KG1 (cell line): ENCODE results near the gene SLC7A8.
A peak's percentile ranks its signal among the peaks of the same experiment; 100 is the strongest.

Source experiments
- DNase-seq: peaks from one replicate; lab custom pipeline; 2025; lab: John Stamatoyannopoulos, UW

The SLC7A8 gene

DNA sequence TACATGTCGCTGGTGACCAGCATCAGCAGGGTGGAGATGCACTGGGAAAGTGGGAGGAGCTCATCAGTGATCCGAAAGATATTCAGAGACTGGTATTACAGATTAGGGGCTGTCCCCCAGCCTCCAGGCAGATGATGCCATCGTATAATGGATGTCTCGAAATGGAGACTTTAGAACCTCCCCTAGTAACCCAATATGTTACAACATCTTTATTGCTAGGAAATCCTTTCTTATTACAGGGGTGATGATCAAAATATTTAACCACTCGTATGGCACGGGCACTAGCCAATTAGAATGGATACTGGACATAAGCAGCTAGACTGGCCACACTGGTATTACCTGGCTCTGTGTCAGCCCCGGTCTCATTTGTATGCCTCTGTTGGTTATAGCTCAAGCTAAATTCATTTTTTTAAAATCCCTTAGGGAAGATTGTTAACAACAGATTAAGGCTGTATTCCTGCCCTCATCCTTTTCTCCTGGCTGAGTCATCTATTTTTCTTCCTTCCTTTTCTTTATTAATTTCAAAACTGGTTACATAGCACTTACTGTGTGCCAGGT, 53.6 kb downstream of the SLC7A8 start:
- no peak for DNase-seq

DNA sequence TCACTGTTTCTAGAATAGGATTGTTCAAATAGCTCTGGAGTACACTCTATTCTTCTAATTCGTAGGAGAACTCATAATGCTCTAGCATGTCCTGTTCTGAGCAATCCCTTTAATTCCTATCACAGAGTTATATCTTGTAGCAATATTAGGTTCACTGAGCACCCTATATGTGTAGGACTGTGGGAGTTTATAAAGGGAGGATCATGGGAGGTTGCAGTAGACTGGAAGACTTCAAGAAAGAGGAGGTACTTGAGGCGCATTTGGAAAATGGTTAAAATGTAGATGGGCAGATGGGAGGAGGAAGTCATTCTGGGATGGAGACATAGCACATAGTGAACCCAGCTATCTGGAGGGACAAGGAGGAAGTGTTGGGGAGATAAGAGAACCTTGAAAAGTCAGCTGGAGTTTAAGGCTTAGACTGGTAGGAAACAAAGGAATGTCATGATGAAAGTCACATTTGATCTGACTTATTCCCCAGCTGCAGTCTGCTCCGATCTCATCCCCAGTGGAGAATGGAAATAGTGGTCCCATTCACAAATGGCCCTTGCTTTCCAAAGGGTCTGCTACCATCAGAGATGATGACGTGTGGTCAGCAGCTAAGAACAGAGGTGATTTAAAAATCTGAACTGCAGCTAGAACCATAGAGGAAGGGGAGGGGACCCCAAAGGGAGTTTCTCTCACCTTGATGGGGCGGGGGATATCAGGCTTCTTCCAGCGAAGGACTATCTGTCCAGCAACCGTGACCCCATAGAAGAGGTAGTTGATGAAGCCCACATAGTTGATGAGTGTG, 54.3 kb downstream of the SLC7A8 start:
- no peak for DNase-seq

DNA sequence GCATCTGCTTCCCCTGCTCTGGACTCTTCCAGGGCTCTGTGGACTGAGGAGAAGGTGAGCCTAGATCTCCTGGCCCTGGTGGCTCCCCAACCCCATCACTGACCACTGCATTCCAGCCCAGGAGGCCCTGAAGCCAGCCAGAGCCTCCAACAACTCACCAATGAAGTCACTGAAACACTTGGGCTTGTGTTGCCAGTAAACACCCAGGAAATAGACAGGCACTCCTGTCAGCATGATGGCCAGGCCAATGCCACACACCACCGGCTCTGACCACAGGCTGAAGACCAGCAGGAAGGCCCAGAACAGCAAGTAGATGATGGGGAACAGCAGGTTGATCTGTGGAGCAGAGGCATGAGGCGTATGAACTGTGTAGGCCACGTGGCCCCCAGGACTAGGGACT, 55.6 kb downstream of the SLC7A8 start:
- no peak for DNase-seq

DNA sequence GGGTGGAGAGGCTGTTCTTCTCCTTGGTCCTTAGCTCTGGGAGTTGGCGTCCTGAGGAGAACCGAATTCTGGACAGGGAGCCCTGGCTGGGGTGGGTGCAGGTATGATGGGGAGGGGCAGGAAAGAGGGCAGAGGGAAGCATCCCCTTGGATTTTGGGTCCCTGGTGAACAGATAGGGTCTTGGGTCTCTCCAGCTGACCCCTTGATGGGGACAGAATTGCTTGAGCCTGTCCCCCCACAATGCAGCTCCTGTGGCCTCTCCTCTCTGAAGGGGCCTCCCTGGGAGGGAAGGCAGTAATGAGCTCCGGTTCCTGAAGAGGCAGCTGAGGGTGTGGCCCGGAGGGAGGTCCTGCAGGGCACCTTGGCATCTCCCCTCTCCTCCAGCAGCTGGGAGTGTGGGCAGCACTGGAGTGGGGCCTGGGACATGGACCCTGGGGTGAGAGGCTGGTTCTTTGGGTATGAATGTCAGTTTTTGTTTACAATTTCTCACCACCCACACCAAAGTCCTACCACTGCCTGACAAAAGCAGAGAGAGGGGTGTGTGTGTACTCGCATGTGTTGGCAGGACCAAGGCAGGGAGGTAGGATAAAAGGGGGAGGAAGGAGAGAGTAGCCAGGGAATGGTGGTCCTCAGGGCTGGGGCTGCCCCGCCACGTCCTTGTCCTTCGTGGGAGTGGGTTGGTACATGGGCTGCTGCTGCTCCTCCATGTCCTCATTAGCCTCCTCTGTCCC, 56.7 kb downstream of the SLC7A8 start:
- no peak for DNase-seq

DNA sequence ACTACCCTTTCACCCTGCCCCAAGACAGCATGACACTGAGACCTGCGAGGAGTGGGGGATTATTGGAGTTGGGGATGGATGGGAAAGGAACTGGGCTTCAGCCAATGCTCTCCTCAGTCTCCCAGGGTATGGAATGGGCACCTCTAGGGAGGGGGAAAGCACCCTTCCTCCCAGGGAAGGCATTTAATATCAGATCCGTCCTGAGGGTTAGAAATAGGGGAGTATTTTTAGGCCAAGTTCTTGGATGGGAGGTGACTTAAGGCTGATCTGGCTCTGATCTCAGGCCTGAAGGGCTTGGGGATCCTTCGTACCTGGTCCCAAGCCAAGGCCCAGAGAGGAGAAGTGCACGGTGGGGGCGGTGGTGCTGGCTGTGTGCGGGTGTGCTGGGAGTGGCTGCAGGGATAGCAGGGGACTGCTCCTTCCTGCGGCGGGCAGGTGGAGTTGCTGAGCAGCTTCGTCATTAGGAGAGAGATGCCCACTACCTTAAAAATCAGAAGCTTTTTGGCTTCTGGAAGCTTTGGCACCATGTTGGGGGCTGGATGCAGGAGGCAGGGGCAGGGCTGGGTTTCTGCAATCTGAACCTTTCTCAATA, 57.4 kb downstream of the SLC7A8 start:
- no peak for DNase-seq

DNA sequence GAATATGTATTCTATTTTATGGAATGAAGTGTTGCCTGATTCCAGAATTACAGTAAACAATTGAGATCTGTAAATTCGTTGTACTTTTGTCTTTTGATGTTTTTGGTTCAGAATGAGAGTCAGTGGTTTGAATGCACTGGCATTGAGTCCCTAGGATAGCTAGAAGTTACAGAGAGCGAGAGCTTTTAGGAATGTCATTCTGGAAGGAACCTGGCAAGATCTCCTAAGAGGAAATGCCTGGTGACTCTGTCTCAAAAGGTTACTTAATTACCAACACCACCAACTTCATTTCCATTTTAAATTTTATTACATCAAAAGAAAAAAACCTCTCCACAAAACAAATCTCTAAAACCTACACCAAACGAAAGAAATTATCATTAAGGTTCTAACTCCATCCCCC, 58.4 kb downstream of the SLC7A8 start:
- no peak for DNase-seq

DNA sequence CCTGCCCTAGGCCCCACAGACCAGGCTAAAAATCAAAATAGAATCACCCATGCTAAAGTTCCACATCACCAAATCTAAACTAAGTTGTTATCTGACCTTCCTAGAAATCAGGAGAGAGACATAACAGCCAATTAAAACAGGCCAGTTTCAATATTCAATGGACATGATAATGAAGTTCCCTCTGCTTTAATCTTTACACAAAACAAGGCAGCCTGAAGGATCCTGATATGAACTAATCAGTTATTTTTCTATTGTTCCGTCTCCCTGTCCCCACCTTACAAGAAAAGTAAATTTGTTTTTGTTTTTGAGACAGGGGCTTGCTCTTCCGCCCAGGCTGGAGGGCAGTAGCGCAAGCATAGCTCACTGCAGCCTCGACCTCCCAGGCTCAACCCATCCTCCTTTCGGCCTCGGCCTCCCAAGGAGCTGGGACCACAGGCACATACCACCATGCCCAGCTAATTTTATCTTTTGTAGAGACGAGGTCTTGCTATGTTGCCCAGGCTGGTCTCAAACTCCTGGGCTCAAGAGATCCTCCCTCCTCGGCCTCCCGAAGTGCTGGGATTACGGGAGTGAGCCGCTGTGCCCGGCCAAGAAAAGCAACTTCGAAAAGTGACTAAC, 59.0 kb downstream of the SLC7A8 start:
- DNase-seq = no peak

DNA sequence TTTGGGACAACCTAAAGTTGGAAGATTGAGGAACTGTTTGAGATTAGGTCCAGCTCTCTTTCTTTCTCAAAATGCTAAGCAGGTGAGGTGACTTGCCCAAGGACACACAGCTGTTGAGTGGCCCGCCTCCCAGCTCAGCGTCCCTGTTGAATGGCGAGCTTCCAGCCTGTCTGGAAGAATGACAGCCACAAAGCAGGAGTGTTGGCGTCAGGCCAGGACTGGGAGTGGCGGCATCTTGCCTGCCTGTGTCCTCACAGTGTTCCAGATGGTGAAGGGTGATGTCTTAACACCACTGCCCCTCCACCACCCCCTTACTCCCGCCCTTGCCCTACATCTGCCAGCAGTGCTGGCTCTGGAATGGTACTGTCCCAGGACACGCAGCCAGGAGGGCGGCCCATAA, 60.0 kb downstream of the SLC7A8 start:
- DNase-seq = no peak

DNA sequence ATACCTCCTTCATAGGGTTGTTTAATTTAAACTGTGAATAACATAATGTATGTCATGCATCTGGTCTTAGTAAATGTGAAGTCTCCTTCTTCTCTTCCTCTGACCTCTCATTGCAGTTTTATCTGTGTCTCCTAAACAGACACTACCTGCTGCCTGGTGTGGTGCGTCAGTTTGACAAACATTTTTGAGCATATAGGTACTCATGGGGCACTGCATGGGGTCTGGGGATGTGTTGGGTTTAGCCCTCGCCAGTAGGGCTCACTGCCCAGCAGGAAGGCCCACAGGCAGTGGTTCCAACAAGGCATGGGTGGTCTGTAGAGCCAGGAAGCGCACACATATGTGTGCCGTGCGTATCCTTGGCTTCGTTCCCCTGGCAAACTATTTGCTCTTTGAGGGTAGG, 61.4 kb downstream of the SLC7A8 start:
- DNase-seq = no peak

DNA sequence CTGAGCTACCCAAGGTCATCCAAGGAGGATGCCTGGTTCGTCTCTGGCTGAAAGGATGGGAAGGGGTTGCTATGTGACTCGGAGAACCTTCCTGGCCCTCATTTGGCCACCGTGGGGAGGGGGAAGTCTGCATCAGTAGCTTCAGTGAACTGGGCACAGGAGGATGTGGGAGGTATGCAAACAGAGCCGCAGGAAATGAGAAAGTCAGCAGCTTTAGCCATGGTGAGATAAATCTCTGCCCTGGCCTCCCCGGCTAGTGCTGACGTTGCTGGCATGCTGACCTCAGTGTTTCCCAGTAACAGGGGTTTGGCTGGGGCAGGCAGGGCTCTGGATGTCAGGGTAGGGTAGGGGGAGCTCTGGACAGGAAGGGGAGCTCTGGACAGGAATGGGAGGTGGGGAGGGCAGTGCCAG, 62.1 kb downstream of the SLC7A8 start:
- no peak for DNase-seq

DNA sequence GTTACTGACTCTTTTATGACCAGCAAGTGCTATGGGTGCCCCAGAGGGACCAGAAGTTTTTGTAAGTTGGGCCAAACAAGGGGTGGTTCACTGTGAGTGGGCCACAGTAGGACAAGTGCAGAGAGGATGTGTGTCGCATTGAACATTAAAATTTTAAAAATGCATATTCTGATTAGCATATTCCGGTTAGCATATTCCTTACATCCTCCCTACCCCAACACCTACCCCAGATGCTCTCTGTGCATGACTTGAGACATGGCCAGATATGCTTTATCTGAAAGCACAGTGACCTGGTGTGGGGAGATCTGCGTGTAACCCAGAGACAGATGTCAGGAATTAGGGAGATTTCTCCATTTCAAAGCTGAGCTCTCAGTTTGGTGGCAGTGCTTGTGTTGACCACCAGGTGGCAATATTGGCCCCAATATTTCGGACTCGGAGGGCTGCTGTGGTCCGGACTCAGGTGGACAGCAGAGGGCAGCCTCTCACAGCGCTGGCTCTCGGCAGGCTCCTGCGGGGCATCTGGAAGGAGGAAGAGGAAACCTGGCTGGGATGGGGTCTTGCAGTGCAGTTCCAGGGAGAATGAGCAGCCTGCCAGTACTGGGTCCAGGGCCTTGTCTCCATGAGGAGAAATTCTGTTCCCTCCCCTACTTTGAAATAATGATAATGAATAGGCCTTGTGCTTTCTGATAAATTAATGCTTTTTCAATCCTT, 62.8 kb downstream of the SLC7A8 start:
- DNase-seq = peak; percentile 91

DNA sequence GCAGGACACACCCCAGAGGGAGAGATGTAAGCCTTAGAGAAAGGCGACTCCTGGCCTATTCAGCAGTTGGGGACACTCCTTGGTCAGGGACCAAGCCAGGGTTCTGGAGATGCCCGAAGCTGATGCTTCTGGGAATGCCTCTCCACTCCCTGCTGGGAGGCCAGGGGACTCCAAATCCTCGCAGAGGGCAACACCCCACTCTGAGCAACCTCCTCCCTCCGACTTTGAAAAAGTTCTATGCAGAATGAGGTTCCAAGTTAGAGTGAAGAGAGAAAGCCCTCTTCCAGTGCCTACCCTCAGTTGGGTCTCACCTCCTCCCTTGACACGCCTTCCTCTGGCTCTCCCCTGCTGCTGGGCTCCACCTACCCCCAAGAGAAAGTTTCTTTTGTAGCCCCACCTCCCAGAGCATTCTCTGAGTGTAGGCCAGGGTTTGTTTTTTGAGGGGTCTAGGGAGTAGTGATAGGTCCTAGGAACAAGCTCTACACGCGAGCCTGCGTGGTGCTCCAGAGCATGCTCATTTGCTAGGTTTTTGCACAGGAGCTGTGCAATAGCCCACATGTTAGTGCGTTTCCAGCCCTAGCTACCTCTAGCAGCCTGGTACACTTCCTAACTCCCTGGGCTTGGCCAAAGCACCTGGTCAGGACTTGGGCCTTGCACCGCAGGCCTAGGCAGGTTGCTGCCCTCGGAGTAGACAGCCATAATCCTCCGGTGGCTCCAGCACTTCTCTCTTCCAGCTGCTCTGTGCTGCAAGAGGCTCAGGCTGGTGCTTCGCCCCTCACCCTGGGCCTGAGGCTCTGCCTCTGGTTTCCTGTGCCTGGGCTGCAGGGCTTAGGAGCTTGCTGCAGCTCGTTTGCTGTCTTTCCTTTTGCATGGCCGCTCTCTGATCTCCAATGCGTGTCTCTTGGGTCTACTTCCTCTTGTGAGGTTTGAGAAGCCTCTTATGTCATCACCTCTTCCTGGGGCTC, 63.8 kb downstream of the SLC7A8 start:
- peak; percentile 51 for DNase-seq

DNA sequence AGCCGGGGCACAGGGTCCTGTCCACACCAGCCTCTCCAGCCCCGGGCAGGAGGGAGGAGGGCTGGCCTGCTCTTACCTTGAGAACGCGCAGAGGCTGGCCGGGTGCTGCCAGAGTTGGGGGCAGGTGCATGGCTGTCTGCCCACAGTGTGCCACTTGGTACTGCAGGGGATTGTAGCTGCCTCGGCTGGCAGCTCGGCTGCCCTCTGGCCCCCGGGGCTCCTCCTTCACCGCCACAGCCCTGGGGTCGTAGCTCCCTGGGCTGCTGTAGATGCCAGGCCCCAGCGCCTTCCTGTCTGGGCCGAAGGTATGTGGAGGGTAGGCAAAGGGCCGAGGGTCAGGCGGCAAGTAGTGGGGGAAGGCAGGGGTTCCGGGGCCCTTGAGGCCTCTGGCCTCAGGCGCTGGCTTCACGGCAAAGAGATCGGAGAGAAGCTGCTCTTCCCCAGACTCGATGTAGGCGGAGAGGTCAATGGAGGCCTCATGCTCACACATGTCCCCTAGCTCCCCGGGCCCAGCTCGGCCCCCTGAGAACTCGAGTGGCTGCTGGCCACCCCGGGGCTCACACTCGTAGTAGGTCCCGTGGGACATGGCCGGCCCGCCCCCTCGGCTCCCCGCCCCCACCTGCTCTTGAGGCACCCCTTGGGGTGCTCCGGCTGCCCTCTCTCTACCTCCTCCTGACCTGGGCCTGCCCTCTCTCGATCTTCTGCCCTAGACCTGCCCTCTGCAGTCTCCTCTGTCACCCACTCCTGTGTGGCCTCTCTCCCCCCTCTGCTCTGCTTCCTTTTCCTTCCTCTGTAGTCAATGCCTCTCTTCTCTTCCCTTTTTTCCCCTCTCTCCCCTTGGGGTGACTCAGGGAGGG, 64.7 kb downstream of the SLC7A8 start, which contains the start of gene CEBPE:
CEBPE (minus strand) TSS at position 750 of the 857 bp plus-strand sequence; CDS start at position 586, 164 bp downstream.
- DNase-seq = no peak

DNA sequence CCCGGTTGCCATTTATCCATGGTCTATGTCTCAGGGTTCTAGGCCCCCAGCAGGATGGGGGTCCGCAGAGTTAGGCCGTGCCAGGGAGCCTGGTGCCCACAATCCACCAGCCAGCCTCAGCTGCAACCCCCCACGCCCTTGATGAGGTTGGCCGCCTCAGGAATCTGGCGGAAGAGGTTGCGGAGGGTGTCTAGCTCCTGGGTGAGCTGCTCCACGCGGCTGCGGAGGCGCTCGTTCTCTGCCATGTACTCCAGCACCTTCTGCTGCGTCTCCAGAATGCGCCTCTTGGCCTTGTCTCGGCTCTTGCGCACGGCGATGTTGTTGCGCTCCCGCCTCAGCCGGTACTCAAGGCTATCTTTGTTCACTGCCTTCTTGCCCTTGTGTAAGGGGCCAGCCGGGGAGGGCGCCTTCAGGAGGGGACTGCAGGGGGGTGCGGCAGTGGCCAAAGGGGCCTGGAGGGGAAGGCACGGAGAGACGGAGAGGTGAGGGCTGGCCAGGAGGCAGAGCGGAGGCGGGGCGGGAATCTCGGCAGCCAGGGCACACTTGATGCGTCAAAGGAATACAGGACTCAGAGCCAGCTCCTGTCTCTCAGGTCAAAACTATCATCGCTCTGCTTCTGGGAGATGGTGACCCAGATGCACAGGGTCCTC, 66.0 kb downstream of the SLC7A8 start:
- no peak for DNase-seq

DNA sequence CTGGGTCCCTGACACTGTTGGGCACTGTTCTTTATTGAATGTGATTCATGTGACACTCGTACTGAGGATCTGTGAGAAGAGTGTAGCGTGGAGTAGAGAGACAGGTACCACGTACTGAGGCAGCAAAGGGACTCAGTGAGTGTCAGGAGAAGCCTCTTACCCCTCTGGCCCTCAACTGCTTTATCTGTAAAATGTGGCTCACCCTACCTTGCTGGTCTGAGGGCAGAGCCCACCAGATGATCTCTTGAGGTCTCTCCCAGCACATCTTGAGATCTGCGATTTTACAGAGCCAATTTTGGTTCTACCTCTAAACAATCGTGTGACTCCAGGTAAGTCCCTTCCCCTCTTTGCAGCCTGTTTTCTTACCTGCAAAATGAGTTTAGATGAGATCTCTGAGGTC, 67.5 kb downstream of the SLC7A8 start:
- DNase-seq = no peak

DNA sequence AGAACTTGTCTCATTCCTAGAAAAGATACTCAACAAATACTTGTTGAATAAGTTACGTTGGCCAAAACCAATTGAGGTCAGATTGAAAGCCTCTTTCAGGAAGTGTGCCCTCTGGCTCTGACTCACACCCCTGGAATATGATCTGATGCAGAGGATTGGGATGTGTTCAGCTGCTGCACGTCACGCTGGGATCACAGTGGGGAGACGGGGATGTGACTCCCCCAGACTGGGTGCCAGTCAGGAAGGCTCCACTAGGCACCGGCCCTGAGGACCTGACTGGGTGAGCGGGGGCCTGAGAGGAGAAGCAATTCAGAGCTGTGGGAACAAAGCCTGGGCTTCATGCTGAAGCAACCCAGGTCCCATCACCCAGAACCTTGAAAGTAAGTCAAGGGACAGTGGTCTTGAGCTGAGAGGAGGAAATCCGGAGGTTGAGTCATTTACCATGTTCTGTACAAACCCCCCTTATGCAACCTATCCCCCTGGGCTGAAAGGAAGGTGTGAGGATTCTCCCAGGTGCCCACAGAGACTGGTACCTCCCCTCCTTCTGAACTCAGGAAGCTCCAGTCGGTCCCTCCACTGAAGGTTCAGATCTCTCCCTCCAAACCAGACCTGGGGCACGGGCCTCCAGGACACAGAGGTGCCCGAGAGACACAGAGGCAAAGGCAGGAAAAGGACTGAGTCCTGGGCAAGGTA, 68.3 kb downstream of the SLC7A8 start:
- DNase-seq = no peak

DNA sequence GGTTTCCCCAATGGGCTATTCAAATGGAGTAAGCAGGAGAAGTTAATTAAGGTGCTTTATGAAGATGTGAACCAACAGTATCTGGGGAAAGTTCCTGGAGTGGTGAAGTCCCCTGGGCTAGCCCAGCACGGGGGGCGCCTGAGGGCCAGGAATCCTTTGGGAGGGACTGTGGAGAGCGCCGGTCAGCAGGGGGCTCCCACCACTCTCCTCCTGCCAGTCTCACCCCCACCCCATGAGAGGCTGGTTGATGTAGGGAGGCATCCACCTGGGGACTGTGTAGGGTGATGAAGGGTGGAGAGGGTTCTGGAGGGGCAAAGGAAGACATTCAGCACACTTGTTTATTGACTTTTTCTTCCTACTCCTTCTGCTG, 68.8 kb downstream of the SLC7A8 start:
- DNase-seq = no peak

DNA sequence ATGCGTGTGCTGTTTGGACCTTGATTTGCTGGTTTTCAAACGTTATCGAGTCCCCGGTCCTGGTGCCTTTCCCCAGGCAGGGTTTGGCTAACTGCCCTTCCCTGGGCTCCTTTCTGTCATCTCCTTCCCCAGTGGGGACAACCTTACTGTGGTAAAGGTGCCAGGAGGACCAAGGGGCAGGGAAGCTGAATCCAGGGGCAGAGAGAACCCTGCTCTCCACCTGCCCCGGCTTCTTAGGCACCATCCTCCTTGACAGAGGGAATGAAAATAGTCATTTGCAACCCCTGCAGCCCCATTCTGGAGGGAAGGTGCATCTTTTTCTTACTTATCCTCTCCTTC, 69.4 kb downstream of the SLC7A8 start:
- DNase-seq = no peak
